ENCODE measurements around the gene DLGAP1.

Gene DLGAP1

GRCh38 chr18:3851159-3851558 lies 603.9 kb downstream of the DLGAP1 start:
- Histone ChIP-seq H3K9me3 (ENCODE audit: control insufficient read depth, insufficient read depth, low read depth, low read length) (no peaks in the 10 kb centered on the region), H3K27ac (ENCODE audit: extremely low read depth, low read depth, low read length) (no peak overlapping the region), H3K4me3 (ENCODE audit: low read depth, low read length) (no peak overlapping the region), H3K4me1 (ENCODE audit: control insufficient read depth, insufficient read depth, low read length) (no peaks in the 10 kb centered on the region), H3K36me3 (ENCODE audit: control insufficient read depth in 2 of 2, insufficient read depth in 1 of 2, low read length in 2 of 2) (no peaks in the 10 kb centered on the region; a peak in 1 of 3 replicates)
- TF ChIP-seq ZNF571 (tag by site-specific recombination; IDR thresholded peaks at IDR 0.05) (no peak), GLIS2 (tag by site-specific recombination; IDR thresholded peaks at IDR 0.05) (no peak), WT1 (tag by site-specific recombination; IDR thresholded peaks at IDR 0.05) (no peak), ZNF391 (tag by site-specific recombination; IDR thresholded peaks at IDR 0.05; ENCODE audit: borderline replicate concordance, low read depth) (no peak), ZNF791 (tag by site-specific recombination; IDR thresholded peaks at IDR 0.05) (no peak), ZNF157 (tag by site-specific recombination; IDR thresholded peaks at IDR 0.05) (no peak), TRIM28 (IDR thresholded peaks at IDR 0.05; ENCODE audit: borderline replicate concordance, low read length) (no peak), ZNF350 (tag by site-specific recombination; IDR thresholded peaks at IDR 0.05) (no peak), ZEB2 (tag by site-specific recombination; IDR thresholded peaks at IDR 0.05) (no peak), ZNF16 (tag by site-specific recombination; IDR thresholded peaks at IDR 0.05; ENCODE audit: low read depth) (no peak), PRDM2 (tag by site-specific recombination; IDR thresholded peaks at IDR 0.05; ENCODE audit: borderline replicate concordance) (no peak), ZNF362 (tag by site-specific recombination; IDR thresholded peaks at IDR 0.05) (no peak), YY1 (tag by site-specific recombination; IDR thresholded peaks at IDR 0.05) (no peak), ZNF24 (tag by site-specific recombination; IDR thresholded peaks at IDR 0.05) (no peak), ZNF146 (tag by site-specific recombination; IDR thresholded peaks at IDR 0.05) (no peak), SP7 (tag by site-specific recombination; IDR thresholded peaks at IDR 0.05) (no peak)
- POLR2A ChIA-PET: no interaction called here
- CTCF ChIA-PET: interaction anchor here (0.6 to 1.8 kb wide), 2 partner anchors 81 to 257 kb away, joined by 3 to 7 read pairs; no protein-coding TSS in a partner anchor

- no peaks in the 10 kb centered on the region for H3K4me1 ChIP-seq (ENCODE audit: control insufficient read depth, insufficient read depth, low read length)
- H3K27ac ChIP-seq (ENCODE audit: extremely low read depth, low read depth, low read length): no peak overlapping the region
- ChIA-PET POLR2A (no interaction called here), CTCF (no interaction called here)
- no peak overlapping the region for H3K4me3 ChIP-seq (ENCODE audit: low read depth, low read length)
- no peaks in the 10 kb centered on the region for H3K9me3 ChIP-seq (ENCODE audit: control insufficient read depth, insufficient read depth, low read depth, low read length)
- TF ChIP-seq ZNF175 (tag by site-specific recombination; IDR thresholded peaks at IDR 0.05) (no peak), ZNF510 (tag by site-specific recombination; IDR thresholded peaks at IDR 0.05; ENCODE audit: insufficient replicate concordance) (no peak), ZNF311 (tag by site-specific recombination; IDR thresholded peaks at IDR 0.05; ENCODE audit: borderline replicate concordance) (no peak), BCL11B (tag by site-specific recombination; IDR thresholded peaks at IDR 0.05; ENCODE audit: low read depth) (no peak), REPIN1 (tag by site-specific recombination; IDR thresholded peaks at IDR 0.05; ENCODE audit: low read depth) (no peak)
- no peaks in the 10 kb centered on the region; a peak in 1 of 3 replicates for H3K36me3 ChIP-seq (ENCODE audit: control insufficient read depth in 2 of 2, insufficient read depth in 1 of 2, low read length in 2 of 2)
Measured at GRCh38 chr18:3848316-3848715, 606.8 kb downstream of the DLGAP1 start.
